Right lobe of liver (tissue), 4 donors: ENCODE measurements around the gene EPHB1.

Experiments
- CTCF ChIP-seq, 4 donors: fragments of 200-600 bp in 3 of 4; fragments of 450-650 bp in 1 of 4; IDR thresholded peaks; one replicate each; pipeline versions ENCODE4 v1.5.1 to v1.8.0; 2016 to 2022; ENCODE audit warnings: antibody characterized with exemption in 4 of 4, mild to moderate bottlenecking in 2 of 4
- POLR2A ChIP-seq: fragments of 450-650 bp; IDR thresholded peaks from one replicate; pipeline ENCODE4 v1.6.1; 2017; ENCODE audit warnings: antibody characterized with exemption, mild to moderate bottlenecking
- donor health status: DM: no; HTN: no; CAD: no.
- donor health status: DM: no; HTN: no; CAD: no.
- donor health status: DM: no; HTN: yes; CAD: no.

GRCh38 chr3:135170732-135171131, 375.7 kb downstream of the EPHB1 start:
- TF ChIP-seq POLR2A (no peak), CTCF (IDR thresholded peaks at IDR 0.05) (peak; percentile 3 to 20 (median 10))
